Mesothelial cell of epicardium (in vitro differentiated cells): ENCODE data around the gene AGBL4. TPM values are rescaled to one million over a fixed set of nuclear protein-coding genes. Genes with fewer than 3 reads are reported as not detected.

Source experiments
- DNase-seq, 2 experiments: peaks; one replicate each; pipeline ENCODE4 v3.0.0; 2021; ENCODE audit warnings: low spot score in 2 of 2; ENCODE audit not compliant: unreplicated experiment in 2 of 2
- H3K27ac Mint-ChIP-seq: 2 replicates; pipeline ENCODE4 v1.8.0; 2021; ENCODE audit warnings: mixed read lengths
- H3K27me3 Mint-ChIP-seq: 2 replicates; pipeline ENCODE4 v1.8.0; 2021; ENCODE audit warnings: low read depth, mixed read lengths
- H3K36me3 Mint-ChIP-seq: 2 replicates; pipeline ENCODE4 v1.8.0; 2021; ENCODE audit warnings: mixed read lengths
- H3K4me1 Mint-ChIP-seq: 2 replicates; pipeline ENCODE4 v1.8.0; 2021; ENCODE audit warnings: mixed read lengths
- H3K4me3 Mint-ChIP-seq: 2 replicates; pipeline ENCODE4 v1.8.0; 2021; ENCODE audit warnings: mild to moderate bottlenecking, moderate library complexity, mixed read lengths
- H3K9me3 Mint-ChIP-seq: 2 replicates; pipeline ENCODE4 v1.8.0; 2021; ENCODE audit warnings: mixed read lengths
- total RNA-seq: library from RNA; stranded (reverse); gene quantifications from 3 replicates; pipeline ENCODE4 v1.2.1, GENCODE V29; 2021
- TF ChIP-seq, protein P1 (sequence below): fragments of 200-600 bp; sonication (generic); IDR thresholded peaks from one replicate; pipeline ENCODE4 v1.5.0; 2021; ENCODE audit warnings: antibody characterized with exemption; ENCODE audit not compliant: unreplicated experiment

AGBL4 gene
- total RNA-seq, 1 donor from 2014 or later, result 0.42 TPM

DNA sequence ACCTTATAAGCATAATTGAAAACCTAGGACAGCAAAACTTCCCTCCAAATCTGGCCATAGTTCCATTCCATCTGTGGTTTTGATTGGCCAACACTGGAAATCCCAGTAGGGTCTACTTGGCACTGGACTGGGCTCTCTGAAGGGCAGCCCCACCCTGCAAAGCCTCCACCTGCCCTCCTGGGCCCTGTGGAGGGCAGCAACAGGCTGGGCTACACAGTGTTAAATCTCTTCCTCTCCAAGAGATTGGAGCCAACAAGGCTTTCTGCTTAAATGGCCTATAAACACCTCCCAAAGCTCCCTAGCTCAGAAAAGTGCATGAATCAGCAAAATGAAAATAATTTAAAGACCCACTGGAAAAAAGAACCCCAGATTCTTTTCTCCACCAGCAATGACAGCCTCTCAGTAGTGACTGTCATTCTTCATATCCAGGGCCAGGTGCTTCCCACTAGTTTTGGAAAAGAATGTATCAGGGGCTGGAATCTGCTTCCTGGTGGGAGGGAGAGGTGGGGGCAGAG is 1305.6 kb downstream of the AGBL4 start:
- no peak overlapping the region for H3K27ac Mint-ChIP-seq
- TF ChIP-seq, protein P1, sequence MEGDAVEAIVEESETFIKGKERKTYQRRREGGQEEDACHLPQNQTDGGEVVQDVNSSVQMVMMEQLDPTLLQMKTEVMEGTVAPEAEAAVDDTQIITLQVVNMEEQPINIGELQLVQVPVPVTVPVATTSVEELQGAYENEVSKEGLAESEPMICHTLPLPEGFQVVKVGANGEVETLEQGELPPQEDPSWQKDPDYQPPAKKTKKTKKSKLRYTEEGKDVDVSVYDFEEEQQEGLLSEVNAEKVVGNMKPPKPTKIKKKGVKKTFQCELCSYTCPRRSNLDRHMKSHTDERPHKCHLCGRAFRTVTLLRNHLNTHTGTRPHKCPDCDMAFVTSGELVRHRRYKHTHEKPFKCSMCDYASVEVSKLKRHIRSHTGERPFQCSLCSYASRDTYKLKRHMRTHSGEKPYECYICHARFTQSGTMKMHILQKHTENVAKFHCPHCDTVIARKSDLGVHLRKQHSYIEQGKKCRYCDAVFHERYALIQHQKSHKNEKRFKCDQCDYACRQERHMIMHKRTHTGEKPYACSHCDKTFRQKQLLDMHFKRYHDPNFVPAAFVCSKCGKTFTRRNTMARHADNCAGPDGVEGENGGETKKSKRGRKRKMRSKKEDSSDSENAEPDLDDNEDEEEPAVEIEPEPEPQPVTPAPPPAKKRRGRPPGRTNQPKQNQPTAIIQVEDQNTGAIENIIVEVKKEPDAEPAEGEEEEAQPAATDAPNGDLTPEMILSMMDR, result no peak
- H3K27me3 Mint-ChIP-seq, result peaks cover 4% of the 10 kb centered on the region
- H3K4me3 Mint-ChIP-seq, result no peak overlapping the region
- no peaks in the 10 kb centered on the region for H3K4me1 Mint-ChIP-seq
- H3K9me3 Mint-ChIP-seq, result no peaks in the 10 kb centered on the region
- no peak for DNase-seq
- no peaks in the 10 kb centered on the region for H3K36me3 Mint-ChIP-seq

DNA sequence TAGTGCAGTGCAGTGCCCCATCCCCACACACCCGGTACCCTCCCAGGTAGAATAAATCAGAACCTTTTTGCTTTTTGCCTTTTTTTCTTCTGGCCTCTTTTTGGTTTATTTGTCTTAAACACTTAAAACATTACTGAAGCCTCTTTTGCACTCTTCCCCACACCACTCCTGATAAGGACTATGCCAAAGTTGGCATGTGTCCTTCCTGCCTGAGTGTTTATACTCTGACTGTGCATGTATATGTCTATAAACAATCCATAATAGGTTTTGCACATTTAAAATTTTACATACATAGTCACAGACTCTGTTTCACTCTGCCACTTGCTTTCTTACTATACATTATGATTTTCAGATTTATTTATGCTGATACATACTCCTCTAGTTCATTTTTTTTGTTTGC is 1306.7 kb downstream of the AGBL4 start:
- no peaks in the 10 kb centered on the region for H3K4me1 Mint-ChIP-seq
- peaks cover 6% of the 10 kb centered on the region for H3K27me3 Mint-ChIP-seq
- H3K36me3 Mint-ChIP-seq, result no peaks in the 10 kb centered on the region
- DNase-seq, result no peak
- no peak overlapping the region for H3K27ac Mint-ChIP-seq
- H3K4me3 Mint-ChIP-seq, result no peak overlapping the region
- H3K9me3 Mint-ChIP-seq, result no peaks in the 10 kb centered on the region
- TF ChIP-seq, protein P1, result no peak

DNA sequence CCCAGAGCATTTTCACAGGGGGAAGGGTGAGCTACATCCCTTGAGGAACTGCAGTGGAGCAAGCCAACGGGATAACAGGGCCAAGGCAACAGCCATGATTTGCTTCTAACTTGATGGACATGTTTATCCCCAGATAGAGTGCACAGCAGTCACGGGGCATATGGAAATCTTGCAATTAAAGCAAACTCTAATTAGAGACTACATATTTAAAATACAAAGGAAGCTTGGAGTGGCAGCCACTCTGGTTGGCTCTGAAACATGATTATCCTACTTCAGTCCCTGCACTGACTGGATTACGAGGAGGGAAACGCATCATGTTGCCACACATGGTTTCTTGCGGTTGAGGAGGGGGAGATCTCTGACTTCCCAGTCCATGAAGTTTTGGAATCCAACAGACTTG is 1307.8 kb downstream of the AGBL4 start:
- Mint-ChIP-seq H3K27me3 (peaks cover 6% of the 10 kb centered on the region), H3K4me3 (no peak overlapping the region), H3K9me3 (no peaks in the 10 kb centered on the region), H3K27ac (no peak overlapping the region), H3K4me1 (no peaks in the 10 kb centered on the region), H3K36me3 (no peaks in the 10 kb centered on the region)
- DNase-seq, result no peak
- TF ChIP-seq, protein P1, result no peak

DNA sequence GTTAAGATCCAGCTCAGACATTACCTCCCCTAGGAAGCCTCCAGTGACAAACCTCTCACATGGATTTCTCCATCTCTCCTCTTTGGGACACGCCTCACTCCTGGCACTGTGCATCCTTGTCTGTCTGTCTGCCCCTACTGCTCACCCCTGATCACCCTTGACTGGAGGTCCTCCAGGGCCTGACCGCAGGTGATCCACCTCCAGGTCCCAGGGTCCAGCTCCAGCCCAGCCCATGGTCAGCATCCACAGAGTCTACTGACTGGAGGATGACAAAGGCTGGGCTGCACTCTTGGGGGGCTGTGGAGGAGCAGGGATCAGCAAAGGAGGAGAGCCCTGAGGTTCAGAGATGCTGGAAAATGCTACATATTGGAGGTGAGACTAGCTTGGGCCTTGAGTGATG is 1312.8 kb downstream of the AGBL4 start:
- Mint-ChIP-seq H3K36me3 (no peaks in the 10 kb centered on the region), H3K27me3 (peaks cover 10% of the 10 kb centered on the region), H3K9me3 (no peaks in the 10 kb centered on the region), H3K4me3 (no peak overlapping the region), H3K4me1 (no peaks in the 10 kb centered on the region), H3K27ac (no peak overlapping the region)
- TF ChIP-seq, protein P1, result no peak
- DNase-seq, result no peak

DNA sequence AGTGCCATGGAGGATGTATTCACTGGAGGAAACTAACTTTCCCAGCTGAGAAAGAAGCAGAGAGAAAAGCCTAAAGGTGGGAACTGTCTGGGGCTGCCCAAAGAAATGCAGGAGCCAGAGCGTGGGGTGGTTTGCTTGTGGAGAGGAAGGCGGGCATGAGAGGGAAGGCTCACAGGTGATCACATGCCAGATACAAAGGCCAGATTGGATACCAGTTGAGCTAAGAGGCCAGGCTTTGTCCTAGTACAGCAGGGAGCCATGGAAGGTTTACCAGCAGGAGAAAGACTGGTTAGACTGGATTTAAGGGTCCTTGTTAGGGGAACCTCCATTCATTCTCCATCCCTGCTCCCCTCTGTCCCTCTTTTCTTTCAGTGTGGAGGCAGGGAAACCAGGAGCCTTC is 1313.4 kb downstream of the AGBL4 start:
- no peak for DNase-seq
- Mint-ChIP-seq H3K27ac (no peak overlapping the region), H3K4me3 (no peak overlapping the region), H3K36me3 (no peaks in the 10 kb centered on the region), H3K27me3 (peaks cover 15% of the 10 kb centered on the region), H3K4me1 (no peaks in the 10 kb centered on the region), H3K9me3 (no peaks in the 10 kb centered on the region)
- TF ChIP-seq, protein P1, result no peak

DNA sequence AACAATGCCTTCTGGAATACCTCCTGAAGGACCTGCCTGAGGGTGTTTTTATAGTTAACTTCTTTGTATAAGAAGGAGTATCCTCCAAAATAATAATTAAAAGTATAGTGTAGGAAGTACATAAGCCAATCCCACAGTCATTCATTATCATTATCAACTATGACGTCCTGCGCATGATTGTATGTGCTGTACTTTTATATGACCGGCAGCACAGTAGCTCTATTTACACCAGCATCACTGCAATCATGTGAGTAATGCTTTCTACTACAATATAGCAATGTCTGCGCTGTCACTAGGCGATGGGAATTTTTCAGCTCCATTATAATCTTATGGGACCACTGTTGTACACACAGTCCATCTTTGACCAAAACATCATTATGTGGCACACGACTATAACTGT is 1319.0 kb downstream of the AGBL4 start:
- Mint-ChIP-seq H3K4me1 (no peaks in the 10 kb centered on the region), H3K36me3 (no peaks in the 10 kb centered on the region), H3K9me3 (no peaks in the 10 kb centered on the region), H3K4me3 (no peak overlapping the region), H3K27me3 (peaks cover 40% of the 10 kb centered on the region), H3K27ac (no peak overlapping the region)
- DNase-seq, result no peak
- TF ChIP-seq, protein P1, result no peak
